ENCODE measurements around the gene ATP8A1. TPM values are rescaled to one million over a fixed set of nuclear protein-coding genes. Genes with fewer than 3 reads are reported as not detected.

The ATP8A1 gene
- total and polyA plus RNA-seq, 8 donors = 4.8 to 15.3 (median 10.8) TPM

- H3K27ac ChIP-seq = no peak overlapping the region
- peaks cover 0 to 5% (median 0%) of the 10 kb centered on the region in 3 donors for H3K36me3 ChIP-seq
- DNase-seq (no peak), ATAC-seq (no peak), FAIRE-seq (no peak)
- no peaks in the 10 kb centered on the region for H3K27me3 ChIP-seq
- intact Hi-C loops (cut with DNase I) = no loop called here
- no peak for TF ChIP-seq CTCF (IDR thresholded peaks at IDR 0.05)
- H3K4me3 ChIP-seq = no peak overlapping the region
- WGBS, 2 donors = 96 to 98% methylated on average over 4 of the region's 4 CpGs
- no peaks in the 10 kb centered on the region for H3K9me3 ChIP-seq
- peaks cover 0 to 4% (median 0%) of the 10 kb centered on the region in 3 donors for H3K4me1 ChIP-seq
Observed at GRCh38 chr4:42609051-42609450, 47.9 kb downstream of the ATP8A1 start.

GRCh38 chr4:42608551-42608950 is 48.4 kb downstream of the ATP8A1 start:
- intact Hi-C loops (cut with DNase I) = no loop called here
- Histone ChIP-seq H3K4me3 (no peak overlapping the region), H3K4me1 (peaks cover 0 to 4% (median 0%) of the 10 kb centered on the region in 3 donors), H3K36me3 (peaks cover 0 to 5% (median 0%) of the 10 kb centered on the region in 3 donors), H3K9me3 (no peaks in the 10 kb centered on the region), H3K27me3 (no peaks in the 10 kb centered on the region), H3K27ac (no peak overlapping the region)
- WGBS, 2 donors = 90 to 97% methylated on average over 2 to 3 of the region's 3 CpGs
- no peak for DNase-seq
- no peak for FAIRE-seq
- TF ChIP-seq CTCF (IDR thresholded peaks at IDR 0.05) = no peak
- no peak for ATAC-seq

- no peak for ATAC-seq
- 59 to 83% methylated on average over 3 of the region's 3 CpGs for WGBS, 2 donors
Observed at GRCh38 chr4:42607011-42607726, 49.7 kb downstream of the ATP8A1 start.

GRCh38 chr4:42605264-42605663 is 51.6 kb downstream of the ATP8A1 start:
- Histone ChIP-seq H3K4me1 (peaks cover 0 to 4% (median 0%) of the 10 kb centered on the region in 3 donors), H3K36me3 (no peaks in the 10 kb centered on the region), H3K27ac (no peak overlapping the region), H3K4me3 (no peak overlapping the region), H3K9me3 (no peaks in the 10 kb centered on the region), H3K27me3 (no peaks in the 10 kb centered on the region)
- FAIRE-seq (no peak), DNase-seq (no peak), ATAC-seq (peak in 1 of 4 donors; percentile 55)
- 76 to 90% methylated on average over 5 of the region's 5 CpGs for WGBS, 2 donors
- intact Hi-C loops (cut with DNase I) = no loop called here
- no peak for TF ChIP-seq CTCF (IDR thresholded peaks at IDR 0.05)

More at GRCh38 chr4:42607011-42607726, 49.7 kb downstream of the ATP8A1 start:
- no peak for DNase-seq
- Histone ChIP-seq H3K27ac (no peak overlapping the region), H3K36me3 (peaks cover 0 to 5% (median 0%) of the 10 kb centered on the region in 3 donors), H3K27me3 (no peaks in the 10 kb centered on the region), H3K4me3 (no peak overlapping the region), H3K4me1 (peaks cover 0 to 4% (median 0%) of the 10 kb centered on the region in 3 donors), H3K9me3 (no peaks in the 10 kb centered on the region)
- intact Hi-C loops (cut with DNase I) = no loop called here
- FAIRE-seq = no peak
- no peak for TF ChIP-seq CTCF (IDR thresholded peaks at IDR 0.05)

GRCh38 chr4:42603862-42604261 is 53.0 kb downstream of the ATP8A1 start:
- ATAC-seq (no peak), DNase-seq (no peak), FAIRE-seq (no peak)
- 95 to 96% methylated on average over 2 of the region's 2 CpGs for WGBS, 2 donors
- TF ChIP-seq CTCF (IDR thresholded peaks at IDR 0.05) = no peak
- H3K27ac ChIP-seq = no peak overlapping the region
- H3K9me3 ChIP-seq = no peaks in the 10 kb centered on the region
- no peak overlapping the region for H3K4me3 ChIP-seq
- no peaks in the 10 kb centered on the region for H3K36me3 ChIP-seq
- no peaks in the 10 kb centered on the region for H3K27me3 ChIP-seq
- H3K4me1 ChIP-seq = peaks cover 0 to 4% (median 0%) of the 10 kb centered on the region in 3 donors
- intact Hi-C loops (cut with DNase I) = no loop called here
